HG02885 (cell line): ENCODE data around the gene MRPS35.
"Not testable (repeated sequence)": the region's sequence is repeated elsewhere in the genome, so short reads cannot be mapped to it uniquely, and the experiment has no call there.

Source experiments
- ATAC-seq: cut with Tn5 transposase; IDR thresholded peaks from one replicate; pipeline ENCODE4 v1.9.1; 2021; ENCODE audit warnings: mild to moderate bottlenecking; ENCODE audit not compliant: unreplicated experiment, poor library complexity

The MRPS35 gene

GRCh38 chr12:27707216-27707615 lies 3.4 kb upstream of the MRPS35 start:
- ATAC-seq, result no peak

GRCh38 chr12:27709212-27709931 lies 1.3 kb upstream of the MRPS35 start:
- ATAC-seq, result no peak

- ATAC-seq, result peak; percentile 38
Observed at GRCh38 chr12:27709932-27710591, 570 bp upstream of the MRPS35 start.

GRCh38 chr12:27711317-27711682 lies 668 bp downstream of the MRPS35 start:
- ATAC-seq, result peak; percentile 36

GRCh38 chr12:27711967-27712366 lies 1.3 kb downstream of the MRPS35 start:
- ATAC-seq, result no peak

GRCh38 chr12:27723212-27723611 lies 12.6 kb downstream of the MRPS35 start:
- ATAC-seq, result no peak

GRCh38 chr12:27730097-27730588 lies 19.5 kb downstream of the MRPS35 start:
- no peak for ATAC-seq

- ATAC-seq, result peak; percentile 64
Observed at GRCh38 chr12:27732281-27732680, 21.6 kb downstream of the MRPS35 start.

GRCh38 chr12:27733052-27733656 lies 22.5 kb downstream of the MRPS35 start:
- peak; percentile 84 for ATAC-seq

GRCh38 chr12:27733791-27734190 lies 23.2 kb downstream of the MRPS35 start:
- ATAC-seq, result no peak

- not testable (repeated sequence) for ATAC-seq
Observed at GRCh38 chr12:27734321-27734720, 23.7 kb downstream of the MRPS35 start.

GRCh38 chr12:27743601-27744000 lies 33.0 kb downstream of the MRPS35 start:
- no peak for ATAC-seq

GRCh38 chr12:27745734-27746133 lies 35.1 kb downstream of the MRPS35 start:
- ATAC-seq, result not testable (repeated sequence)

GRCh38 chr12:27747111-27747820 lies 36.6 kb downstream of the MRPS35 start:
- no peak for ATAC-seq

- ATAC-seq, result no peak
Observed at GRCh38 chr12:27751386-27752047, 40.9 kb downstream of the MRPS35 start.

GRCh38 chr12:27754795-27755194 lies 44.2 kb downstream of the MRPS35 start:
- ATAC-seq, result no peak

GRCh38 chr12:27756670-27757195 lies 46.1 kb downstream of the MRPS35 start:
- no peak for ATAC-seq

GRCh38 chr12:27762757-27763156 lies 52.1 kb downstream of the MRPS35 start:
- peak; percentile 57 for ATAC-seq

GRCh38 chr12:27766587-27766986 lies 56.0 kb downstream of the MRPS35 start:
- ATAC-seq, result no peak

GRCh38 chr12:27769142-27769673 lies 58.6 kb downstream of the MRPS35 start:
- ATAC-seq, result no peak
